Natural killer cell (primary cell): ENCODE results near the gene DHRS7B. TPM values are rescaled to one million over a fixed set of nuclear protein-coding genes. Genes with fewer than 3 reads are reported as not detected.
A peak's percentile ranks its signal among the peaks of the same experiment; 100 is the strongest.

Experiments used
- ATAC-seq, 3 donors: fragments of 150-1000 bp in 2 of 3; fragments of 200-7000 bp in 1 of 3; cut with Tn5 transposase; 1 replicate in 1 of 3; 2 replicates in 2 of 3; pipeline ENCODE4 v1.10.0; 2021; ENCODE audit warnings: mild to moderate bottlenecking in 2 of 3, moderate library complexity in 2 of 3
- DNase-seq, 2 donors: peaks; one replicate each; pipeline versions ENCODE4 v3.0.0 to v3.0.0-alpha.2; 2013 to 2021; ENCODE audit warnings: mixed read lengths in 1 of 2
- H3K27ac ChIP-seq: one replicate; pipeline ENCODE4 v1.5.1; 2013; ENCODE audit warnings: mild to moderate bottlenecking, low read length
- H3K27me3 ChIP-seq: one replicate; pipeline ENCODE4 v1.6.1; 2013; ENCODE audit warnings: low read length; ENCODE audit not compliant: control insufficient read depth, insufficient read depth
- H3K36me3 ChIP-seq: one replicate; pipeline ENCODE4 v1.6.1; 2013; ENCODE audit warnings: low read length; ENCODE audit not compliant: control insufficient read depth, insufficient read depth
- H3K4me1 ChIP-seq: one replicate; pipeline ENCODE4 v1.6.1; 2013; ENCODE audit warnings: low read length; ENCODE audit not compliant: control insufficient read depth, insufficient read depth
- H3K4me3 ChIP-seq: one replicate; pipeline ENCODE4 v1.5.1; 2013; ENCODE audit warnings: low read length
- H3K9me3 ChIP-seq: one replicate; pipeline ENCODE4 v1.6.1; 2013; ENCODE audit warnings: low read length; ENCODE audit not compliant: control insufficient read depth, insufficient read depth
- H3K27ac Mint-ChIP-seq, 2 donors: one replicate each; pipeline ENCODE4 v1.8.0; 2022; ENCODE audit warnings: mild to moderate bottlenecking in 2 of 2, mixed read lengths in 2 of 2, moderate library complexity in 1 of 2
- H3K27me3 Mint-ChIP-seq, 2 donors: one replicate each; pipeline ENCODE4 v1.8.0; 2022; ENCODE audit warnings: low read depth in 2 of 2, mixed read lengths in 2 of 2
- H3K36me3 Mint-ChIP-seq: one replicate; pipeline ENCODE4 v1.8.0; 2022; ENCODE audit warnings: mixed read lengths
- H3K4me1 Mint-ChIP-seq, 2 donors: one replicate each; pipeline ENCODE4 v1.8.0; 2022; ENCODE audit warnings: mixed read lengths in 2 of 2
- H3K4me3 Mint-ChIP-seq: one replicate; pipeline ENCODE4 v1.8.0; 2022; ENCODE audit warnings: mild to moderate bottlenecking, moderate library complexity, mixed read lengths
- H3K9me3 Mint-ChIP-seq, 2 donors: one replicate each; pipeline ENCODE4 v1.8.0; 2022; ENCODE audit warnings: mixed read lengths in 2 of 2
- CTCF ChIP-seq: fragments of 200-600 bp; IDR thresholded peaks from one replicate; pipeline ENCODE4 v1.8.0; 2022; ENCODE audit warnings: antibody characterized with exemption
- WGBS: methylation state at CpG from one replicate; pipeline ENCODE4 v1.1.7; 2013; ENCODE audit warnings: missing lambda C conversion rate; ENCODE audit not compliant: insufficient coverage; 5-methylcytosine and 5-hydroxymethylcytosine counted together
- intact Hi-C: fragments of 100-400 bp; cut with micrococcal nuclease; formaldehyde crosslinking; loops from one replicate; pipeline ENCODE4 v1.14.2; 2022
- total RNA-seq, 4 donors: library from RNA; stranded (reverse); fragments of 120-200 nt in 1 of 4; gene quantifications; one replicate each; pipeline versions ENCODE4 v1.2.3 to v1.2.4, GENCODE V29; 2013 to 2022

The DHRS7B gene
- total RNA-seq, 3 donors from 2014 or later (not counting 1 experiment from before 2014, with no cell fraction given) = 10.3 to 13.4 (median 11.5) TPM

- Histone ChIP-seq H3K4me1 (peaks cover 17% of the 10 kb centered on the region), H3K36me3 (no peaks in the 10 kb centered on the region), H3K9me3 (no peaks in the 10 kb centered on the region), H3K27me3 (no peaks in the 10 kb centered on the region), H3K4me3 (peak overlapping the region; percentile 58), H3K27ac (no peak overlapping the region)
- intact Hi-C loops = loop anchor here (5.0 kb wide), 1 partner anchor 57 kb away; the partner anchor contains the start of gene USP22
- H3K27ac Mint-ChIP-seq = peak overlapping the region; percentile 36 to 39
- DNase-seq (peak; percentile 43 to 86), ATAC-seq (peak; percentile 87 to 95 (median 91))
- H3K4me1 Mint-ChIP-seq = peaks cover 13 to 14% of the 10 kb centered on the region in 2 donors
- no peaks in the 10 kb centered on the region for H3K36me3 Mint-ChIP-seq
- H3K27me3 Mint-ChIP-seq = peaks cover 0 to 3% of the 10 kb centered on the region in 2 donors
- 2% methylated on average over 29 of the region's 29 CpGs for WGBS
- no peaks in the 10 kb centered on the region for H3K9me3 Mint-ChIP-seq
- H3K4me3 Mint-ChIP-seq = peak overlapping the region; percentile 87
- TF ChIP-seq CTCF = no peak
Measured at GRCh38 chr17:21098934-21099689, 27.7 kb upstream of the DHRS7B start.

GRCh38 chr17:21100636-21101035, 26.1 kb upstream of the DHRS7B start:
- H3K9me3 Mint-ChIP-seq = no peaks in the 10 kb centered on the region
- peaks cover 0 to 6% of the 10 kb centered on the region in 2 donors for H3K27me3 Mint-ChIP-seq
- ATAC-seq = no peak
- Histone ChIP-seq H3K36me3 (no peaks in the 10 kb centered on the region), H3K27ac (no peak overlapping the region), H3K27me3 (no peaks in the 10 kb centered on the region), H3K9me3 (no peaks in the 10 kb centered on the region), H3K4me3 (no peak overlapping the region), H3K4me1 (peaks cover 17% of the 10 kb centered on the region)
- H3K36me3 Mint-ChIP-seq = no peaks in the 10 kb centered on the region
- no peak for TF ChIP-seq CTCF
- peaks cover 13 to 14% of the 10 kb centered on the region in 2 donors for H3K4me1 Mint-ChIP-seq
- no peak overlapping the region for H3K4me3 Mint-ChIP-seq
- WGBS = 82% methylated on average over 2 of the region's 2 CpGs
- DNase-seq = no peak
- intact Hi-C loops = no loop called here
- H3K27ac Mint-ChIP-seq = no peak overlapping the region

GRCh38 chr17:21104608-21105007, 22.2 kb upstream of the DHRS7B start:
- Mint-ChIP-seq H3K4me3 (no peak overlapping the region), H3K27ac (no peak overlapping the region), H3K9me3 (no peaks in the 10 kb centered on the region), H3K36me3 (no peaks in the 10 kb centered on the region), H3K4me1 (peaks cover 3% of the 10 kb centered on the region in 2 donors), H3K27me3 (peaks cover 0 to 3% of the 10 kb centered on the region in 2 donors)
- DNase-seq = no peak
- intact Hi-C loops = no loop called here
- Histone ChIP-seq H3K4me1 (peaks cover 5% of the 10 kb centered on the region), H3K27me3 (no peaks in the 10 kb centered on the region), H3K9me3 (no peaks in the 10 kb centered on the region), H3K36me3 (no peaks in the 10 kb centered on the region), H3K4me3 (no peak overlapping the region), H3K27ac (no peak overlapping the region)
- no peak for TF ChIP-seq CTCF
- WGBS = 90% methylated on average over 5 of the region's 7 CpGs
- no peak for ATAC-seq
